K562 (cell line): ENCODE measurements around the gene DENND10. TPM values are rescaled to one million over a fixed set of nuclear protein-coding genes. Genes with fewer than 3 reads are reported as not detected.

Experiments used
- ATAC-seq: fragments of 200-7000 bp; cut with Tn5 transposase; 3 replicates; pipeline ENCODE4 v1.9.1; 2020; ENCODE audit warnings: moderate library complexity
- BruUV-seq: library from RNA; stranded (reverse); fragments of 400-500 nt; replicated peaks from 2 replicates; lab custom pipeline; 2021; lab: Mats Ljungman, UMichigan
- CTCF ChIA-PET: fragments of 300-600 bp; formaldehyde crosslinking; extraction: SDS; loops from one replicate; lab custom pipeline; 2021; ENCODE audit warnings: low intra/inter-chr PET ratio; lab: Yijun Ruan, JAX
- POLR2A ChIA-PET: fragments of 300-600, 350-650 bp; sonication (Branson Sonifier 250); formaldehyde crosslinking; extraction: SDS; loops from one replicate; lab custom pipeline; 2021; ENCODE audit warnings: antibody characterized with exemption, inconsistent platforms; lab: Yijun Ruan, JAX
- DNase-seq, 4 experiments: peaks; one replicate each; pipeline versions ENCODE4 v3.0.0 to v3.0.0-alpha.2; 2011 to 2018; ENCODE audit warnings: low spot score in 3 of 4, mixed read lengths in 3 of 4; ENCODE audit errors: extremely low read depth in 1 of 4
- FAIRE-seq: peaks from 2 replicates; lab custom pipeline; 2011; peaks lifted over from hg19 to GRCh38; lab: Jason Lieb, UNC
- H2AFZ ChIP-seq: 2 replicates; pipeline ENCODE4 v1.6.0; 2011; ENCODE audit warnings: low read depth, low read length, control low read depth, inconsistent platforms
- H3K27ac ChIP-seq: fragments of 200-600 bp; 3 replicates; pipeline ENCODE4 v1.8.0; 2011; ENCODE audit warnings: low read depth, mild to moderate bottlenecking, control low read depth, inconsistent platforms, low read length, moderate library complexity, mixed read lengths; ENCODE audit errors: extremely low read depth
- H3K27me3 ChIP-seq, 2 experiments: fragments of 300-600 bp in 1 of 2; 2 replicates in 1 of 2; 3 replicates in 1 of 2; pipeline versions ENCODE4 v1.6.0 to v1.8.0; 2011; ENCODE audit warnings: inconsistent platforms in 2 of 2, low read length in 2 of 2, mild to moderate bottlenecking in 1 of 2, mixed read lengths in 1 of 2, moderate library complexity in 1 of 2; ENCODE audit not compliant: control insufficient read depth in 2 of 2, insufficient read depth in 2 of 2
- H3K36me3 ChIP-seq: fragments of 300-600 bp; 3 replicates; pipeline ENCODE4 v1.8.0; 2011; ENCODE audit warnings: mild to moderate bottlenecking, low read length, inconsistent platforms; ENCODE audit not compliant: control insufficient read depth, insufficient read depth
- H3K4me1 ChIP-seq, 2 experiments: fragments of 200-600 bp in 1 of 2; replicated peaks in 1 of 2; 2 replicates in 1 of 2; 3 replicates in 1 of 2; pipeline versions ENCODE4 v1.5.1 to v1.8.0; 2011; ENCODE audit warnings: inconsistent platforms in 2 of 2, low read length in 2 of 2, mild to moderate bottlenecking in 1 of 2, mixed read lengths in 1 of 2, moderate library complexity in 1 of 2; ENCODE audit not compliant: control insufficient read depth in 2 of 2, insufficient read depth in 2 of 2
- H3K4me2 ChIP-seq: 2 replicates; pipeline ENCODE4 v1.6.1; 2011; ENCODE audit warnings: low read length, control low read depth, inconsistent platforms, mixed read lengths; ENCODE audit not compliant: insufficient read depth
- H3K4me3 ChIP-seq: fragments of 200-600 bp; sonication (generic), shearing (Covaris generic); 2 replicates; pipeline ENCODE4 v1.5.1; 2016; ENCODE audit warnings: control low read depth, inconsistent platforms
- H3K79me2 ChIP-seq: fragments of 200-600 bp; 3 replicates; pipeline ENCODE4 v1.8.0; 2011; ENCODE audit warnings: low read length, inconsistent platforms; ENCODE audit not compliant: control insufficient read depth, insufficient read depth
- H3K9ac ChIP-seq, 2 experiments: 2 replicates each; pipeline versions ENCODE4 v1.6.0 to v1.6.1; 2011; ENCODE audit warnings: low read depth in 2 of 2, low read length in 2 of 2, control low read depth in 1 of 2, inconsistent platforms in 1 of 2, mild to moderate bottlenecking in 1 of 2, mixed read lengths in 1 of 2; ENCODE audit not compliant: insufficient read depth in 1 of 2
- H3K9me1 ChIP-seq: one replicate; pipeline ENCODE4 v1.6.0; 2011; ENCODE audit warnings: inconsistent platforms, mild to moderate bottlenecking, low read length, moderate library complexity; ENCODE audit not compliant: control insufficient read depth, insufficient read depth
- H3K9me3 ChIP-seq: replicated peaks from 2 replicates; pipeline ENCODE4 v1.5.1; 2011; ENCODE audit warnings: low read depth, low read length, inconsistent platforms; ENCODE audit not compliant: control insufficient read depth, insufficient read depth
- H4K20me1 ChIP-seq: replicated peaks from 2 replicates; pipeline ENCODE4 v1.6.1; 2011; ENCODE audit warnings: low read length, inconsistent platforms, mixed read lengths; ENCODE audit not compliant: control insufficient read depth, insufficient read depth
- CBX2 ChIP-seq: fragments of 200-600 bp; sonication (generic); IDR thresholded peaks from one replicate; pipeline ENCODE4 v1.6.1; 2012; ENCODE audit warnings: mild to moderate bottlenecking, low read length, inconsistent platforms; ENCODE audit not compliant: insufficient read depth, poor library complexity, severe bottlenecking
- E2F3 ChIP-seq: fragments of 250-450 bp; sonication (Bioruptor Pico); IDR thresholded peaks from 2 replicates; pipeline ENCODE4 v1.4.0; 2020; ENCODE audit warnings: mild to moderate bottlenecking
- FOXJ2 ChIP-seq: fragments of 200-800 bp; sonication (Bioruptor generic); IDR thresholded peaks from 2 replicates; pipeline ENCODE4 v1.6.1; 2016; ENCODE audit warnings: missing genetic modification characterization, missing compliant biosample characterization
- FOXK1 ChIP-seq: sonication (generic); formaldehyde crosslinking; IDR thresholded peaks from 2 replicates; pipeline ENCODE4 v1.8.0; 2022; ENCODE audit warnings: missing genetic modification reagents, mild to moderate bottlenecking, borderline replicate concordance
- JUN ChIP-seq, 2 experiments: sonication (generic) in 1 of 2; formaldehyde crosslinking in 1 of 2; IDR thresholded peaks; 2 replicates each; pipeline versions ENCODE4 v1.6.1 to v1.8.0; 2012 to 2022; ENCODE audit warnings: borderline replicate concordance in 2 of 2, mild to moderate bottlenecking in 2 of 2, improper control_type of control experiment in 1 of 2, low read depth in 1 of 2, low read length in 1 of 2, missing genetic modification reagents in 1 of 2
- MCM5 ChIP-seq: fragments of 450-650 bp; IDR thresholded peaks from 2 replicates; pipeline ENCODE4 v1.6.1; 2016; ENCODE audit warnings: low read depth
- MEF2A ChIP-seq: IDR thresholded peaks from 2 replicates; pipeline ENCODE4 v1.6.1; 2011; ENCODE audit warnings: low read depth, mild to moderate bottlenecking, low read length, moderate library complexity; ENCODE audit not compliant: control insufficient read depth
- NR2F6 ChIP-seq: fragments of 450-650 bp; formaldehyde crosslinking; IDR thresholded peaks from 2 replicates; pipeline ENCODE4 v1.4.0; 2020; ENCODE audit warnings: mild to moderate bottlenecking
- PHF21A ChIP-seq: fragments of 450-650 bp; IDR thresholded peaks from 2 replicates; pipeline ENCODE4 v1.6.1; 2017; ENCODE audit warnings: low read depth, borderline replicate concordance
- TCF3 ChIP-seq: sonication (generic); formaldehyde crosslinking; IDR thresholded peaks from 2 replicates; pipeline ENCODE4 v1.4.0; 2020; ENCODE audit warnings: mild to moderate bottlenecking, missing genetic modification reagents
- ZKSCAN8 ChIP-seq: fragments of 200-800 bp; sonication (Bioruptor generic); IDR thresholded peaks from 2 replicates; pipeline ENCODE4 v1.6.1; 2016; ENCODE audit warnings: missing genetic modification characterization, missing compliant biosample characterization
- ZNF699 ChIP-seq: fragments of 250-450 bp; sonication (Bioruptor Pico); IDR thresholded peaks from 2 replicates; pipeline ENCODE4 v1.8.0; 2021; ENCODE audit warnings: mild to moderate bottlenecking, moderate library complexity; ENCODE audit not compliant: insufficient replicate concordance
- ZNF75A ChIP-seq: fragments of 450-650 bp; formaldehyde crosslinking; IDR thresholded peaks from 2 replicates; pipeline ENCODE4 v1.4.0; 2020; ENCODE audit warnings: mild to moderate bottlenecking
- WGBS: fragments of 100-300 bp; shearing (Covaris generic); methylation state at CpG from one replicate; pipeline ENCODE4 v1.1.6; 2016; ENCODE audit warnings: low coverage, mixed read lengths; ENCODE audit not compliant: insufficient coverage; ENCODE audit errors: missing lambda C conversion rate; 5-methylcytosine and 5-hydroxymethylcytosine counted together
- in situ Hi-C: fragments of 300-500 bp; cut with MboI; formaldehyde crosslinking; loops from 4 replicates; pipeline ENCODE4 v1.15.0; 2018; ENCODE audit warnings: inconsistent platforms, mixed read lengths
- intact Hi-C: fragments of 100-400 bp; cut with micrococcal nuclease; formaldehyde crosslinking; loops from 2 replicates; pipeline ENCODE4 v1.14.2; 2022
- polyA plus RNA-seq, 8 experiments: library from polyadenylated mRNA; depleted of rRNA in 4 of 8; stranded (reverse) in 5 of 8; unstranded in 3 of 8; fragments of >200 nt; fragmentation: Nextera tagmentation in 2 of 8; fragmentation: Illumina TruSeq in 1 of 8; extraction: Ambion mirVana in 2 of 8; extraction: Trizol in 1 of 8; gene quantifications; 2 replicates each; pipeline versions ENCODE4 v1.2.1 to v1.2.3, GENCODE V29; 2011 to 2014; ENCODE audit warnings: inconsistent platforms in 1 of 8, missing spikeins in 1 of 8
- total RNA-seq, 7 experiments: library from RNA; depleted of rRNA in 6 of 7; stranded (reverse); fragments of >200 nt in 6 of 7; fragmentation: Illumina TruSeq in 2 of 7; extraction: Trizol in 2 of 7; gene quantifications; 2 replicates each; pipeline versions ENCODE4 v1.2.1 to v1.2.3, GENCODE V29; 2011 to 2021; ENCODE audit warnings: low replicate concordance in 1 of 7
- TF ChIP-seq, protein P1 (sequence below): fragments of 450-650 bp; conservative IDR thresholded peaks from 2 replicates; pipeline ENCODE4 v1.6.1; 2016; ENCODE audit warnings: missing genetic modification characterization, low read depth, mild to moderate bottlenecking, missing compliant biosample characterization, moderate library complexity
- TF ChIP-seq, protein P2 (sequence below): fragments of 450-650 bp; formaldehyde crosslinking; conservative IDR thresholded peaks from 2 replicates; pipeline ENCODE4 v1.4.0; 2022; ENCODE audit warnings: mild to moderate bottlenecking, missing genetic modification characterization
- TF ChIP-seq, protein P3 (sequence below): fragments of 450-650 bp; IDR thresholded peaks from 2 replicates; pipeline ENCODE4 v1.6.1; 2018; ENCODE audit not compliant: partially characterized antibody

Gene DENND10
- total and polyA plus RNA-seq, 9 of the 15 experiments (the other 6 are each of a cell fraction or from before 2014, with no cell fraction given) = 9.4 to 20.0 (median 12.5) TPM

DNA sequence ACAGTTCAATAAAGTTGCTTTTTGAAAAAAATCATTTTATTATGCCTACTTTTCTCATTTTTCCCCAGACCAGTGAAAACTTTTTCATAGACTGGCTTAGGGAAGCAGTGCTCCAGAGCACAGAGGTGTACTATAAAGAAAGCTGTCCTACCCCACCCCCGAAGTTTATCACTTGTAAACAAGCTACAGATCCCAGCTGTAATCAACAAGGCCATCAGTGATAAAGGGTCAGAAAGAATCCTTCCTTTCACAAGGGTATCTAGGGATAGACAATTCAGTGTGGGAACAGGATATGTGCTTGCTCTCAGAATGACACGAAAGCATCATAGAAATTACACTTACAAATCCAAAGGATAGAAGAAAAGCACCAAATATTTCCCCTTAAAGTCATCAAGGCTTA, 70.2 kb downstream of the DENND10 start:
- no peak overlapping the region for H3K4me3 ChIP-seq
- H3K36me3 ChIP-seq = peaks cover 57% of the 10 kb centered on the region
- peaks cover 4% of the 10 kb centered on the region for H3K9me1 ChIP-seq
- H3K27ac ChIP-seq = no peak overlapping the region
- WGBS = 32% methylated on average over 2 of the region's 2 CpGs
- no peak overlapping the region for H2AFZ ChIP-seq
- FAIRE-seq (no peak), DNase-seq (no peak), ATAC-seq (no peak)
- in situ Hi-C loops = no loop called here
- intact Hi-C loops = no loop called here
- BruUV-seq = no TSS peak
- H3K4me2 ChIP-seq = no peak overlapping the region; the same call in 1 of the 2 replicates
- no peaks in the 10 kb centered on the region for H3K9me3 ChIP-seq
- ChIA-PET POLR2A (interaction anchor here (0.8 kb wide), 1 partner anchor 12 kb away, joined by 4 read pairs; no protein-coding TSS in a partner anchor), CTCF (no interaction called here)
- no peaks in the 10 kb centered on the region for H4K20me1 ChIP-seq
- peaks cover 49% of the 10 kb centered on the region for H3K79me2 ChIP-seq
- H3K4me1 ChIP-seq = peaks cover 17 to 30% of the 10 kb centered on the region in 2 experiments; a peak in 4 of 5 replicates
- no peaks in the 10 kb centered on the region for H3K27me3 ChIP-seq
- no peak overlapping the region for H3K9ac ChIP-seq
- TF ChIP-seq MCM5 = no peak
- no peak for TF ChIP-seq ZNF699
- no peak for TF ChIP-seq FOXJ2 (tag)
- TF ChIP-seq MEF2A = no peak
- TF ChIP-seq ZKSCAN8 (CRISPR knock-in tag) = no peak
- TF ChIP-seq, protein P1, sequence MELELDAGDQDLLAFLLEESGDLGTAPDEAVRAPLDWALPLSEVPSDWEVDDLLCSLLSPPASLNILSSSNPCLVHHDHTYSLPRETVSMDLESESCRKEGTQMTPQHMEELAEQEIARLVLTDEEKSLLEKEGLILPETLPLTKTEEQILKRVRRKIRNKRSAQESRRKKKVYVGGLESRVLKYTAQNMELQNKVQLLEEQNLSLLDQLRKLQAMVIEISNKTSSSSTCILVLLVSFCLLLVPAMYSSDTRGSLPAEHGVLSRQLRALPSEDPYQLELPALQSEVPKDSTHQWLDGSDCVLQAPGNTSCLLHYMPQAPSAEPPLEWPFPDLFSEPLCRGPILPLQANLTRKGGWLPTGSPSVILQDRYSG (tag) = no peak
- TF ChIP-seq, protein P2, sequence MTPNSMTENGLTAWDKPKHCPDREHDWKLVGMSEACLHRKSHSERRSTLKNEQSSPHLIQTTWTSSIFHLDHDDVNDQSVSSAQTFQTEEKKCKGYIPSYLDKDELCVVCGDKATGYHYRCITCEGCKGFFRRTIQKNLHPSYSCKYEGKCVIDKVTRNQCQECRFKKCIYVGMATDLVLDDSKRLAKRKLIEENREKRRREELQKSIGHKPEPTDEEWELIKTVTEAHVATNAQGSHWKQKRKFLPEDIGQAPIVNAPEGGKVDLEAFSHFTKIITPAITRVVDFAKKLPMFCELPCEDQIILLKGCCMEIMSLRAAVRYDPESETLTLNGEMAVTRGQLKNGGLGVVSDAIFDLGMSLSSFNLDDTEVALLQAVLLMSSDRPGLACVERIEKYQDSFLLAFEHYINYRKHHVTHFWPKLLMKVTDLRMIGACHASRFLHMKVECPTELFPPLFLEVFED = no peak
- no peak for TF ChIP-seq JUN (IDR thresholded peaks at IDR 0.05; ENCODE audit: borderline replicate concordance, low read depth, low read length)
- TF ChIP-seq JUN (CRISPR knock-in tag; IDR thresholded peaks at IDR 0.05; ENCODE audit: borderline replicate concordance) = no peak
- TF ChIP-seq, protein P3, sequence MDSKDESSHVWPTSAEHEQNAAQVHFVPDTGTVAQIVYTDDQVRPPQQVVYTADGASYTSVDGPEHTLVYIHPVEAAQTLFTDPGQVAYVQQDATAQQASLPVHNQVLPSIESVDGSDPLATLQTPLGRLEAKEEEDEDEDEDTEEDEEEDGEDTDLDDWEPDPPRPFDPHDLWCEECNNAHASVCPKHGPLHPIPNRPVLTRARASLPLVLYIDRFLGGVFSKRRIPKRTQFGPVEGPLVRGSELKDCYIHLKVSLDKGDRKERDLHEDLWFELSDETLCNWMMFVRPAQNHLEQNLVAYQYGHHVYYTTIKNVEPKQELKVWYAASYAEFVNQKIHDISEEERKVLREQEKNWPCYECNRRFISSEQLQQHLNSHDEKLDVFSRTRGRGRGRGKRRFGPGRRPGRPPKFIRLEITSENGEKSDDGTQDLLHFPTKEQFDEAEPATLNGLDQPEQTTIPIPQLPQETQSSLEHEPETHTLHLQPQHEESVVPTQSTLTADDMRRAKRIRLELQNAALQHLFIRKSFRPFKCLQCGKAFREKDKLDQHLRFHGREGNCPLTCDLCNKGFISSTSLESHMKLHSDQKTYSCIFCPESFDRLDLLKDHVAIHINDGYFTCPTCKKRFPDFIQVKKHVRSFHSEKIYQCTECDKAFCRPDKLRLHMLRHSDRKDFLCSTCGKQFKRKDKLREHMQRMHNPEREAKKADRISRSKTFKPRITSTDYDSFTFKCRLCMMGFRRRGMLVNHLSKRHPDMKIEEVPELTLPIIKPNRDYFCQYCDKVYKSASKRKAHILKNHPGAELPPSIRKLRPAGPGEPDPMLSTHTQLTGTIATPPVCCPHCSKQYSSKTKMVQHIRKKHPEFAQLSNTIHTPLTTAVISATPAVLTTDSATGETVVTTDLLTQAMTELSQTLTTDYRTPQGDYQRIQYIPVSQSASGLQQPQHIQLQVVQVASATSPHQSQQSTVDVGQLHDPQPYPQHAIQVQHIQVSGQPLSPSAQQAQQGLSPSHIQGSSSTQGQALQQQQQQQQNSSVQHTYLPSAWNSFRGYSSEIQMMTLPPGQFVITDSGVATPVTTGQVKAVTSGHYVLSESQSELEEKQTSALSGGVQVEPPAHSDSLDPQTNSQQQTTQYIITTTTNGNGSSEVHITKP = no peak
- TF ChIP-seq FOXK1 (CRISPR knock-in tag) = no peak
- TF ChIP-seq NR2F6 (CRISPR knock-in tag) = no peak
- no peak for TF ChIP-seq ZNF75A (CRISPR knock-in tag)
- no peak for TF ChIP-seq TCF3
- TF ChIP-seq PHF21A = no peak
- no peak for TF ChIP-seq E2F3 (CRISPR knock-in tag)
- TF ChIP-seq CBX2 = no peak
